ENCODE results near the gene MADD.

The MADD gene

GRCh38 chr11:47259232-47259977 lies 10.5 kb upstream of the MADD start:
- Histone ChIP-seq H3K36me3 (ENCODE audit: control insufficient read depth, insufficient read depth, low read length) (no peaks in the 10 kb centered on the region), H3K4me3 (replicated peaks; ENCODE audit: low read depth, low read length) (no peak overlapping the region), H3K27me3 (replicated peaks; ENCODE audit: control insufficient read depth, insufficient read depth, low read length) (no peaks in the 10 kb centered on the region)
- DNase-seq (ENCODE audit: extremely low read depth, insufficient read length) = no peak
- TF ChIP-seq, protein P1, sequence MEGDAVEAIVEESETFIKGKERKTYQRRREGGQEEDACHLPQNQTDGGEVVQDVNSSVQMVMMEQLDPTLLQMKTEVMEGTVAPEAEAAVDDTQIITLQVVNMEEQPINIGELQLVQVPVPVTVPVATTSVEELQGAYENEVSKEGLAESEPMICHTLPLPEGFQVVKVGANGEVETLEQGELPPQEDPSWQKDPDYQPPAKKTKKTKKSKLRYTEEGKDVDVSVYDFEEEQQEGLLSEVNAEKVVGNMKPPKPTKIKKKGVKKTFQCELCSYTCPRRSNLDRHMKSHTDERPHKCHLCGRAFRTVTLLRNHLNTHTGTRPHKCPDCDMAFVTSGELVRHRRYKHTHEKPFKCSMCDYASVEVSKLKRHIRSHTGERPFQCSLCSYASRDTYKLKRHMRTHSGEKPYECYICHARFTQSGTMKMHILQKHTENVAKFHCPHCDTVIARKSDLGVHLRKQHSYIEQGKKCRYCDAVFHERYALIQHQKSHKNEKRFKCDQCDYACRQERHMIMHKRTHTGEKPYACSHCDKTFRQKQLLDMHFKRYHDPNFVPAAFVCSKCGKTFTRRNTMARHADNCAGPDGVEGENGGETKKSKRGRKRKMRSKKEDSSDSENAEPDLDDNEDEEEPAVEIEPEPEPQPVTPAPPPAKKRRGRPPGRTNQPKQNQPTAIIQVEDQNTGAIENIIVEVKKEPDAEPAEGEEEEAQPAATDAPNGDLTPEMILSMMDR (IDR thresholded peaks at IDR 0.05; ENCODE audit: insufficient read depth, low read length, poor library complexity, severe bottlenecking) = peak; percentile 68

GRCh38 chr11:47260366-47260765 lies 9.6 kb upstream of the MADD start:
- Histone ChIP-seq H3K4me3 (replicated peaks; ENCODE audit: low read depth, low read length) (no peak overlapping the region), H3K36me3 (ENCODE audit: control insufficient read depth, insufficient read depth, low read length) (no peaks in the 10 kb centered on the region), H3K27me3 (replicated peaks; ENCODE audit: control insufficient read depth, insufficient read depth, low read length) (no peaks in the 10 kb centered on the region)
- no peak for DNase-seq (ENCODE audit: extremely low read depth, insufficient read length)
- TF ChIP-seq, protein P1 (IDR thresholded peaks at IDR 0.05; ENCODE audit: insufficient read depth, low read length, poor library complexity, severe bottlenecking) = no peak

DNA sequence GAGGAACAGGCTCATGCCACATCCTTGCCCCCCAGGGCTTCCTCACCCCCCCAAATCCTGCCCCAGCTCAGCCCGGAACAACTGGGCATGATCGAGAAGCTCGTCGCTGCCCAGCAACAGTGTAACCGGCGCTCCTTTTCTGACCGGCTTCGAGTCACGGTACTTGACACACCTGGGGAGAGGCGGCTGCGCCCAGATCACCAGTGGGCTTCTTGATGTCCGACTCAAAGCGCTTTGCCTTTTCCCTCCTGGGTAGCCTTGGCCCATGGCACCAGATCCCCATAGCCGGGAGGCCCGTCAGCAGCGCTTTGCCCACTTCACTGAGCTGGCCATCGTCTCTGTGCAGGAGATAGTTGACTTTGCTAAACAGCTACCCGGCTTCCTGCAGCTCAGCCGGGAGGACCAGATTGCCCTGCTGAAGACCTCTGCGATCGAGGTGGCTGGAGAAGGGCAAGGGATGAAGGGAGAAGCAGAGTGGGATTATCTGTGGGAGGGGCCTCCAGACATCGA lies 8.6 kb upstream of the MADD start:
- no peaks in the 10 kb centered on the region for H3K36me3 ChIP-seq (ENCODE audit: control insufficient read depth, insufficient read depth, low read length)
- no peak for DNase-seq (ENCODE audit: extremely low read depth, insufficient read length)
- TF ChIP-seq, protein P1 (IDR thresholded peaks at IDR 0.05; ENCODE audit: insufficient read depth, low read length, poor library complexity, severe bottlenecking) = no peak
- no peak overlapping the region for H3K4me3 ChIP-seq (replicated peaks; ENCODE audit: low read depth, low read length)
- no peaks in the 10 kb centered on the region for H3K27me3 ChIP-seq (replicated peaks; ENCODE audit: control insufficient read depth, insufficient read depth, low read length)

DNA sequence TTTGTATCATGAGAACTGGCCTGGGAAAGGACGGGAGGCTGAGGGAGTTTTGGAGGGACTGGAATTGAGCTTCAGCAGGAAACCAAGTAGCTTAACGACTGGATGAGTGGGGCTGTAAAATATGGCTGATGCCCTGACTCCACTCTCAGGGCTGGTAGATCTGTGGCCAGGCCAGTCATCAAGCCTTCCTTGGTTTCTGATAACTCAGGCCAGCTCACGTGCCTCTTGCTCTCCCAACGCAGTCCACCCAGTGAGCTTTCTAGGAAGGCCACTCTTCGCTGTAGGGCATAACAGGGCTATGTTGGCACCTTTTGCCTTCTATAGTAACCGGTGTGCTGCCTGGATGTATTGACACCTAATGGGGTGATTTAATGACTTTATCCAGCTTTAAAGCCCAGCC lies 5.8 kb upstream of the MADD start:
- no peak overlapping the region for H3K4me3 ChIP-seq (replicated peaks; ENCODE audit: low read depth, low read length)
- H3K36me3 ChIP-seq (ENCODE audit: control insufficient read depth, insufficient read depth, low read length) = no peaks in the 10 kb centered on the region
- TF ChIP-seq, protein P1 (IDR thresholded peaks at IDR 0.05; ENCODE audit: insufficient read depth, low read length, poor library complexity, severe bottlenecking) = no peak
- H3K27me3 ChIP-seq (replicated peaks; ENCODE audit: control insufficient read depth, insufficient read depth, low read length) = no peaks in the 10 kb centered on the region
- DNase-seq (ENCODE audit: extremely low read depth, insufficient read length) = no peak

- no peaks in the 10 kb centered on the region for H3K27me3 ChIP-seq (replicated peaks; ENCODE audit: control insufficient read depth, insufficient read depth, low read length)
- no peak for DNase-seq (ENCODE audit: extremely low read depth, insufficient read length)
- TF ChIP-seq, protein P1 (IDR thresholded peaks at IDR 0.05; ENCODE audit: insufficient read depth, low read length, poor library complexity, severe bottlenecking) = no peak
- H3K36me3 ChIP-seq (ENCODE audit: control insufficient read depth, insufficient read depth, low read length) = no peaks in the 10 kb centered on the region
- H3K4me3 ChIP-seq (replicated peaks; ENCODE audit: low read depth, low read length) = no peak overlapping the region
Measured at GRCh38 chr11:47264521-47264920, 5.4 kb upstream of the MADD start.
